HG02943 (cell line): ENCODE results near the gene PTK7.
"Not testable (repeated sequence)": the region's sequence is repeated elsewhere in the genome, so short reads cannot be mapped to it uniquely, and the experiment has no call there.

Experiments used
- ATAC-seq: cut with Tn5 transposase; IDR thresholded peaks from one replicate; pipeline ENCODE4 v1.9.1; 2021; ENCODE audit warnings: mild to moderate bottlenecking, low read depth, moderate library complexity; ENCODE audit not compliant: unreplicated experiment

Gene PTK7

GRCh38 chr6:43053545-43054205, 22.4 kb upstream of the PTK7 start, which contains the start of gene CUL7:
TSS of gene CUL7 (minus strand) at chr6:43053851. CDS start at chr6:43052788, 1,063 bp downstream.
- peak; percentile 56 for ATAC-seq

GRCh38 chr6:43054206-43054943, 21.7 kb upstream of the PTK7 start:
- no peak for ATAC-seq

- ATAC-seq: no peak
Measured at GRCh38 chr6:43055966-43056365, 20.1 kb upstream of the PTK7 start.

- ATAC-seq: no peak
Measured at GRCh38 chr6:43058531-43058930, 17.6 kb upstream of the PTK7 start.

GRCh38 chr6:43059168-43060033, 16.7 kb upstream of the PTK7 start, which contains the start of the genes KLC4 and MRPL2:
TSS of gene KLC4 (plus strand) at chr6:43059631. CDS start at chr6:43061336, 1,705 bp downstream.
TSS of gene MRPL2 (minus strand) at chr6:43059434. CDS start at chr6:43059381, 53 bp downstream.
- ATAC-seq: peak; percentile 83

- peak; percentile 9 for ATAC-seq
Measured at GRCh38 chr6:43060034-43060754, 15.9 kb upstream of the PTK7 start.

GRCh38 chr6:43060755-43061633, 15.1 kb upstream of the PTK7 start:
- no peak for ATAC-seq

- ATAC-seq: no peak
Measured at GRCh38 chr6:43061861-43062260, 14.3 kb upstream of the PTK7 start.

GRCh38 chr6:43062818-43063217, 13.3 kb upstream of the PTK7 start:
- ATAC-seq: no peak

GRCh38 chr6:43070028-43070632, 6.0 kb upstream of the PTK7 start:
- no peak for ATAC-seq

- no peak for ATAC-seq
Measured at GRCh38 chr6:43074847-43075669, 1.1 kb upstream of the PTK7 start.

- no peak for ATAC-seq
Measured at GRCh38 chr6:43076464-43077332, 584 bp downstream of the PTK7 start.

GRCh38 chr6:43077333-43077809, 1.3 kb downstream of the PTK7 start:
- no peak for ATAC-seq

- ATAC-seq: no peak
Measured at GRCh38 chr6:43077981-43078511, 1.9 kb downstream of the PTK7 start.

- ATAC-seq: no peak
Measured at GRCh38 chr6:43078691-43079090, 2.6 kb downstream of the PTK7 start.

- ATAC-seq: no peak
Measured at GRCh38 chr6:43081043-43081442, 4.9 kb downstream of the PTK7 start.

- not testable (repeated sequence) for ATAC-seq
Measured at GRCh38 chr6:43081922-43082321, 5.8 kb downstream of the PTK7 start.
